GM23338 (cell line): ENCODE data around the gene PARVA. TPM values are rescaled to one million over a fixed set of nuclear protein-coding genes. Genes with fewer than 3 reads are reported as not detected.

Source experiments
- ATAC-seq: fragments of 200-7000 bp; cut with Tn5 transposase; 3 replicates; pipeline ENCODE4 v1.9.1; 2020
- DNase-seq: peaks from one replicate; pipeline ENCODE4 v3.0.0-alpha.2; 2015; ENCODE audit warnings: low spot score
- H2AFZ ChIP-seq: fragments of 200-600 bp; sonication (generic); 2 replicates; pipeline ENCODE4 v1.8.0; 2016; ENCODE audit warnings: antibody characterized with exemption, mild to moderate bottlenecking, moderate library complexity
- H3F3A ChIP-seq: fragments of 200-600 bp; sonication (generic); replicated peaks from 2 replicates; pipeline ENCODE4 v1.8.0; 2017; ENCODE audit warnings: antibody characterized with exemption, mixed run types, low read depth
- H3K27ac ChIP-seq: fragments of 200-600 bp; sonication (generic); 2 replicates; pipeline ENCODE4 v1.6.1; 2016; ENCODE audit warnings: low read depth
- H3K27me3 ChIP-seq: fragments of 200-600 bp; sonication (generic); 2 replicates; pipeline ENCODE4 v1.8.0; 2016; ENCODE audit warnings: mild to moderate bottlenecking, mixed run types, moderate library complexity; ENCODE audit not compliant: insufficient read depth
- H3K36me3 ChIP-seq: fragments of 200-600 bp; sonication (generic); 2 replicates; pipeline ENCODE4 v1.8.0; 2016; ENCODE audit warnings: mild to moderate bottlenecking; ENCODE audit not compliant: insufficient read depth
- H3K4me1 ChIP-seq: fragments of 200-600 bp; sonication (generic); 2 replicates; pipeline ENCODE4 v1.8.0; 2016; ENCODE audit warnings: mild to moderate bottlenecking, moderate library complexity; ENCODE audit not compliant: insufficient read depth
- H3K4me2 ChIP-seq: fragments of 200-600 bp; sonication (generic); 2 replicates; pipeline ENCODE4 v1.7.1; 2017; ENCODE audit warnings: mixed run types
- H3K4me3 ChIP-seq: fragments of 200-600 bp; sonication (generic); 2 replicates; pipeline ENCODE4 v1.6.1; 2016; ENCODE audit warnings: mixed run types
- H3K79me2 ChIP-seq: fragments of 200-600 bp; sonication (generic); replicated peaks from 2 replicates; pipeline ENCODE4 v1.8.0; 2017; ENCODE audit warnings: mild to moderate bottlenecking; ENCODE audit not compliant: insufficient read depth
- H3K9me2 ChIP-seq: fragments of 200-600 bp; sonication (generic); 2 replicates; pipeline ENCODE4 v1.8.0; 2017; ENCODE audit not compliant: insufficient read depth
- H4K20me1 ChIP-seq: fragments of 200-600 bp; sonication (generic); replicated peaks from 2 replicates; pipeline ENCODE4 v1.8.0; 2017; ENCODE audit warnings: mild to moderate bottlenecking; ENCODE audit not compliant: insufficient read depth
- H3K27ac Mint-ChIP-seq: 2 replicates; pipeline ENCODE4 v1.8.0; 2020; ENCODE audit warnings: inconsistent platforms, mild to moderate bottlenecking, moderate library complexity, mixed read lengths
- H3K27me3 Mint-ChIP-seq: 3 replicates; pipeline ENCODE4 v1.8.0; 2022; ENCODE audit warnings: low read depth, mild to moderate bottlenecking, moderate library complexity, mixed read lengths, inconsistent platforms; ENCODE audit not compliant: insufficient read depth, poor library complexity
- H3K36me3 Mint-ChIP-seq: 3 replicates; pipeline ENCODE4 v1.8.0; 2021; ENCODE audit warnings: low read depth, mild to moderate bottlenecking, inconsistent platforms, moderate library complexity, mixed read lengths
- H3K4me1 Mint-ChIP-seq: 3 replicates; pipeline ENCODE4 v1.8.0; 2020; ENCODE audit warnings: mild to moderate bottlenecking, inconsistent platforms, mixed read lengths
- H3K4me3 Mint-ChIP-seq: 3 replicates; pipeline ENCODE4 v1.8.0; 2021; ENCODE audit warnings: moderate library complexity, mild to moderate bottlenecking, inconsistent platforms, mixed read lengths
- H3K9me3 Mint-ChIP-seq: 3 replicates; pipeline ENCODE4 v1.8.0; 2020; ENCODE audit warnings: moderate library complexity, mild to moderate bottlenecking, inconsistent platforms, mixed read lengths
- CREB1 ChIP-seq: fragments of 250-450 bp; sonication (Bioruptor Pico); IDR thresholded peaks from 2 replicates; pipeline ENCODE4 v1.5.0; 2020; ENCODE audit warnings: low read depth, mild to moderate bottlenecking, moderate library complexity
- CTCF ChIP-seq, 2 experiments: fragments of 200-600 bp in 1 of 2; sonication (generic) in 1 of 2; conservative IDR thresholded peaks; 2 replicates each; pipeline versions ENCODE4 v1.5.1 to v1.6.1; 2016 to 2017; ENCODE audit warnings: antibody characterized with exemption in 2 of 2, low read depth in 2 of 2, mild to moderate bottlenecking in 2 of 2, moderate library complexity in 1 of 2
- ETS1 ChIP-seq: IDR thresholded peaks from 2 replicates; pipeline ENCODE4 v1.6.1; 2016; ENCODE audit warnings: antibody characterized with exemption
- EZH2phosphoT487 ChIP-seq: fragments of 200-600 bp; sonication (generic); IDR thresholded peaks from one replicate; pipeline ENCODE4 v1.8.1; 2018; ENCODE audit warnings: antibody characterized with exemption; ENCODE audit not compliant: unreplicated experiment
- JUNB ChIP-seq: IDR thresholded peaks from one replicate; pipeline ENCODE4 v1.6.1; 2016; ENCODE audit warnings: antibody characterized with exemption; ENCODE audit not compliant: unreplicated experiment
- NANOG ChIP-seq: IDR thresholded peaks from 2 replicates; pipeline ENCODE4 v1.6.1; 2016; ENCODE audit warnings: antibody characterized with exemption, borderline replicate concordance
- POLR2AphosphoS5 ChIP-seq: IDR thresholded peaks from 2 replicates; pipeline ENCODE4 v1.6.1; 2016; ENCODE audit warnings: antibody characterized with exemption, low read depth
- ZNF114 ChIP-seq: fragments of 250-450 bp; sonication (Bioruptor Pico); IDR thresholded peaks from 2 replicates; pipeline ENCODE4 v1.5.0; 2020; ENCODE audit warnings: mild to moderate bottlenecking, moderate library complexity
- ZNF331 ChIP-seq: fragments of 250-450 bp; sonication (Bioruptor Pico); IDR thresholded peaks from 2 replicates; pipeline ENCODE4 v1.5.0; 2020; ENCODE audit warnings: low read depth, mild to moderate bottlenecking, moderate library complexity
- ZNF462 ChIP-seq: fragments of 250-450 bp; sonication (Bioruptor Pico); IDR thresholded peaks from 2 replicates; pipeline ENCODE4 v1.5.0; 2020; ENCODE audit warnings: mild to moderate bottlenecking, moderate library complexity
- polyA plus RNA-seq: library from polyadenylated mRNA; unstranded; fragments of >200 nt; fragmentation: Nextera tagmentation; extraction: Ambion mirVana; gene quantifications from 2 replicates; pipeline ENCODE4 v1.2.1, GENCODE V29; 2016
- total RNA-seq: library from RNA; depleted of rRNA; stranded (reverse); fragments of >200 nt; shearing (Covaris generic); gene quantifications from 2 replicates; pipeline ENCODE4 v1.2.3, GENCODE V29; 2014

PARVA gene
- total and polyA plus RNA-seq, 2 experiments from 2014 or later, result 5.8 to 6.9 TPM

- H3K4me1 ChIP-seq, result peaks cover 15% of the 10 kb centered on the region; the same call in 1 of the 2 replicates
- no peak overlapping the region for H3K4me3 Mint-ChIP-seq
- no peak overlapping the region for H3K27ac ChIP-seq
Observed at GRCh38 chr11:12408156-12408770, 30.9 kb downstream of the PARVA start.

More at GRCh38 chr11:12408156-12408770, 30.9 kb downstream of the PARVA start:
- Histone ChIP-seq H3K79me2 (no peaks in the 10 kb centered on the region), H3K36me3 (no peaks in the 10 kb centered on the region), H3K27me3 (no peaks in the 10 kb centered on the region), H3F3A (no peaks in the 10 kb centered on the region), H3K4me2 (no peak overlapping the region), H4K20me1 (no peaks in the 10 kb centered on the region), H3K4me3 (no peak overlapping the region), H2AFZ (no peak overlapping the region), H3K9me2 (no peaks in the 10 kb centered on the region)
- H3K27ac Mint-ChIP-seq, result no peak overlapping the region
- DNase-seq, result no peak
- peaks cover 8% of the 10 kb centered on the region for H3K27me3 Mint-ChIP-seq
- peaks cover 35% of the 10 kb centered on the region for H3K4me1 Mint-ChIP-seq
- H3K9me3 Mint-ChIP-seq, result peaks cover 4% of the 10 kb centered on the region; the same call in 2 of the 3 replicates
- no peak for ATAC-seq
- TF ChIP-seq ZNF114 (no peak), CTCF (conservative IDR thresholded peaks at IDR 0.05; ENCODE audit: low read depth in 2 of 2) (no peak), ZNF331 (no peak), POLR2AphosphoS5 (no peak), EZH2phosphoT487 (no peak), JUNB (no peak), CREB1 (CRISPR knock-in tag) (no peak), NANOG (no peak), ETS1 (no peak), ZNF462 (no peak)
- H3K36me3 Mint-ChIP-seq, result peaks cover 3% of the 10 kb centered on the region; the same call in 2 of the 3 replicates
